ENCODE data around the gene ACTL7A. TPM values are rescaled to one million over a fixed set of nuclear protein-coding genes. Genes with fewer than 3 reads are reported as not detected.

ACTL7A gene
- total RNA-seq, 4 donors from 2014 or later = not detected

GRCh38 chr9:108823829-108824228 is 38.2 kb upstream of the ACTL7A start:
- no peaks in the 10 kb centered on the region for H3K4me1 ChIP-seq
- TF ChIP-seq POLR2AphosphoS5 (IDR thresholded peaks at IDR 0.05) (no peak), POLR2A (IDR thresholded peaks at IDR 0.05) (no peak), CTCF (IDR thresholded peaks at IDR 0.05) (no peak)
- H3K27me3 ChIP-seq = no peaks in the 10 kb centered on the region
- H3K9me3 ChIP-seq = peaks cover 6% of the 10 kb centered on the region
- no peak overlapping the region for H3K4me3 ChIP-seq
- H3K27ac ChIP-seq = no peak overlapping the region
- DNase-seq (ENCODE audit: low spot score in 2 of 2) = no peak
- no peaks in the 10 kb centered on the region for H3K36me3 ChIP-seq
- 100% methylated on average over 2 of the region's 3 CpGs for WGBS

GRCh38 chr9:108830272-108830671 is 31.8 kb upstream of the ACTL7A start:
- no peaks in the 10 kb centered on the region for H3K9me3 ChIP-seq
- no peaks in the 10 kb centered on the region for H3K27me3 ChIP-seq
- H3K4me1 ChIP-seq = peaks cover 5% of the 10 kb centered on the region
- H3K27ac ChIP-seq = no peak overlapping the region
- no peak overlapping the region for H3K4me3 ChIP-seq
- H3K36me3 ChIP-seq = no peaks in the 10 kb centered on the region
- TF ChIP-seq EP300 (IDR thresholded peaks at IDR 0.05) = no peak
- TF ChIP-seq CTCF (IDR thresholded peaks at IDR 0.05) = no peak
- no peak for TF ChIP-seq POLR2AphosphoS5 (IDR thresholded peaks at IDR 0.05)
- TF ChIP-seq POLR2A (IDR thresholded peaks at IDR 0.05) = no peak
- no peak for DNase-seq (ENCODE audit: low spot score in 2 of 2)
- WGBS = 32% methylated on average over 2 of the region's 2 CpGs

GRCh38 chr9:108831496-108832178 is 30.4 kb upstream of the ACTL7A start:
- no peak overlapping the region for H3K27ac ChIP-seq
- no peaks in the 10 kb centered on the region for H3K36me3 ChIP-seq
- no peak overlapping the region for H3K4me3 ChIP-seq
- peak in 1 of 2 donors; percentile 23 for DNase-seq (ENCODE audit: low spot score in 2 of 2)
- WGBS = 95% methylated on average over 1 of the region's 1 CpG
- TF ChIP-seq POLR2AphosphoS5 (IDR thresholded peaks at IDR 0.05) = no peak
- no peak for TF ChIP-seq CTCF (IDR thresholded peaks at IDR 0.05)
- no peak for TF ChIP-seq POLR2A (IDR thresholded peaks at IDR 0.05)
- no peak for TF ChIP-seq EP300 (IDR thresholded peaks at IDR 0.05)
- no peaks in the 10 kb centered on the region for H3K9me3 ChIP-seq
- no peaks in the 10 kb centered on the region for H3K27me3 ChIP-seq
- H3K4me1 ChIP-seq = peaks cover 5% of the 10 kb centered on the region

- H3K9me3 ChIP-seq = no peaks in the 10 kb centered on the region
- no peaks in the 10 kb centered on the region for H3K27me3 ChIP-seq
- H3K27ac ChIP-seq = no peak overlapping the region
- peak in 1 of 2 donors; percentile 1 for DNase-seq (ENCODE audit: low spot score in 2 of 2)
- peaks cover 5% of the 10 kb centered on the region for H3K4me1 ChIP-seq
- no peak overlapping the region for H3K4me3 ChIP-seq
- TF ChIP-seq EP300 (IDR thresholded peaks at IDR 0.05) = no peak
- TF ChIP-seq POLR2AphosphoS5 (IDR thresholded peaks at IDR 0.05) = no peak
- no peak for TF ChIP-seq POLR2A (IDR thresholded peaks at IDR 0.05)
- TF ChIP-seq CTCF (IDR thresholded peaks at IDR 0.05) = no peak
- 84% methylated on average over 3 of the region's 3 CpGs for WGBS
- H3K36me3 ChIP-seq = no peaks in the 10 kb centered on the region
Observed at GRCh38 chr9:108832179-108832500, 29.9 kb upstream of the ACTL7A start.

GRCh38 chr9:108834959-108835665 is 27.0 kb upstream of the ACTL7A start:
- Histone ChIP-seq H3K27ac (no peak overlapping the region), H3K4me1 (peaks cover 5% of the 10 kb centered on the region), H3K9me3 (no peaks in the 10 kb centered on the region), H3K27me3 (no peaks in the 10 kb centered on the region), H3K4me3 (no peak overlapping the region), H3K36me3 (no peaks in the 10 kb centered on the region)
- 51% methylated on average over 4 of the region's 4 CpGs for WGBS
- no peak for DNase-seq (ENCODE audit: low spot score in 2 of 2)
- TF ChIP-seq POLR2A (IDR thresholded peaks at IDR 0.05) (no peak), CTCF (IDR thresholded peaks at IDR 0.05) (no peak), POLR2AphosphoS5 (IDR thresholded peaks at IDR 0.05) (no peak), EP300 (IDR thresholded peaks at IDR 0.05) (no peak)
